ENCODE measurements around the gene ARFIP1.

- TF ChIP-seq YY1 (IDR thresholded peaks at IDR 0.05; ENCODE audit: insufficient read depth, insufficient read length) (no peak), ZNF274 (IDR thresholded peaks at IDR 0.05; ENCODE audit: low read depth, low read length) (no peak), SUZ12 (IDR thresholded peaks at IDR 0.05; ENCODE audit: extremely low read depth, insufficient read depth, insufficient read length) (no peak)
Observed at GRCh38 chr4:152843481-152844090, 63.8 kb downstream of the ARFIP1 start.
